Measurements from ENCODE around the gene OAS3.

OAS3 gene

GRCh38 chr12:113006206-113006605 lies 67.9 kb downstream of the OAS3 start:
- H3K36me3 ChIP-seq (ENCODE audit: control insufficient read depth, low read length), result no peaks in the 10 kb centered on the region
- H3F3A ChIP-seq (ENCODE audit: control insufficient read depth, insufficient read depth), result no peaks in the 10 kb centered on the region
- H3K9me3 ChIP-seq (ENCODE audit: control insufficient read depth, insufficient read depth, low read length), result peaks cover 1% of the 10 kb centered on the region; the same call in 1 of the 2 replicates
- H3K4me3 ChIP-seq (ENCODE audit: low read length), result no peak overlapping the region
- no peaks in the 10 kb centered on the region for H4K20me1 ChIP-seq (ENCODE audit: control insufficient read depth, insufficient read depth, low read depth, low read length)
- H3K4me2 ChIP-seq (ENCODE audit: low read length), result no peak overlapping the region
- TF ChIP-seq EZH2phosphoT487 (IDR thresholded peaks at IDR 0.05; ENCODE audit: borderline replicate concordance, low read length) (no peak), CTCF (IDR thresholded peaks at IDR 0.05; ENCODE audit: low read depth, low read length, poor library complexity, severe bottlenecking) (no peak)
- H3K27me3 ChIP-seq (ENCODE audit: control insufficient read depth, low read length), result no peaks in the 10 kb centered on the region
- no peaks in the 10 kb centered on the region for H3K4me1 ChIP-seq (ENCODE audit: control insufficient read depth, low read length)
- no peak overlapping the region for H3K27ac ChIP-seq (ENCODE audit: low read depth, low read length)
- no peaks in the 10 kb centered on the region for H3K79me2 ChIP-seq (ENCODE audit: control insufficient read depth, low read length)
- no peaks in the 10 kb centered on the region for H3K9me2 ChIP-seq (replicated peaks; ENCODE audit: control insufficient read depth, low read length)

DNA sequence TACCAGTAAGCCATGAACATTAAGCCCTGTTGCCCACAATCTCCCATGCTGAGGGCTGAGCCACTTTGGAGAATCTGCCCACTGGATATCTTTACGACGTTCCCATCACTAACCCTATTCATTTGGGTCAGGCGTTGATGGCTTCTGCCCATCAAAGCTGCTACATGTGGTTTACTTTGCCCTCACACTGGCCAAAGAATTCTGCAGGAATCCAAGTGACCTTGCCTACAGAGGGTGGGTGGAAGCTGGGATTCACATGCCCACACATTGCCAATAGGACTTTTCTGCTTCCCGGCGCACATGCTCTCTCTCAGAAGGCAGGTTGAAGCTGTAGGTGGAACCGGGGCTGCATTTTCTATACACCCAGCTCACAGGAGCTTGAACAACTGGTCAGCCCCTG lies 68.4 kb downstream of the OAS3 start:
- Histone ChIP-seq H3K27me3 (ENCODE audit: control insufficient read depth, low read length) (no peaks in the 10 kb centered on the region), H3F3A (ENCODE audit: control insufficient read depth, insufficient read depth) (no peaks in the 10 kb centered on the region), H3K4me1 (ENCODE audit: control insufficient read depth, low read length) (no peaks in the 10 kb centered on the region), H3K4me2 (ENCODE audit: low read length) (no peak overlapping the region), H3K4me3 (ENCODE audit: low read length) (no peak overlapping the region), H3K9me2 (replicated peaks; ENCODE audit: control insufficient read depth, low read length) (no peaks in the 10 kb centered on the region), H3K27ac (ENCODE audit: low read depth, low read length) (no peak overlapping the region), H4K20me1 (ENCODE audit: control insufficient read depth, insufficient read depth, low read depth, low read length) (no peaks in the 10 kb centered on the region), H3K79me2 (ENCODE audit: control insufficient read depth, low read length) (no peaks in the 10 kb centered on the region), H3K9me3 (ENCODE audit: control insufficient read depth, insufficient read depth, low read length) (peaks cover 6% of the 10 kb centered on the region; the same call in 1 of the 2 replicates), H3K36me3 (ENCODE audit: control insufficient read depth, low read length) (no peaks in the 10 kb centered on the region)
- TF ChIP-seq CTCF (IDR thresholded peaks at IDR 0.05; ENCODE audit: low read depth, low read length, poor library complexity, severe bottlenecking) (no peak), EZH2phosphoT487 (IDR thresholded peaks at IDR 0.05; ENCODE audit: borderline replicate concordance, low read length) (no peak)

DNA sequence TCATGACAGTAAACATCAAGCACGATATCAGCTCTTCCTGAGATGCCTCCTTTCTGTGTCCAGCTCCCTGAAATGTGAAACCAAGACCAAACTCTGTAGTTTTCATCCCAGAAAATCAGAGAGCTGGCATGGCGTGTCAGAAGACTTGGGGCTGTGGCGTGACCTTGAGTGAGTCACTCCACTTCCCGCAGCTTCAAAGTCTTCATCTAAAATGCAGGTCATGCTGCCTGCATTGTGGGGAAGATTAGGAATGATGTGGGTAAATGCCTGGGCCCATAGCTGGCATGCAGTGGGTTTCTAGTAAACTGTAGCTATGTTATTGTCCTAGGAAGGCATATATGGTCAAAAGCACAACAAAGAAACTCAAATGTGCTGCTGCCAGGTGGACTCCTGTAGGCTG lies 68.9 kb downstream of the OAS3 start:
- H3K27ac ChIP-seq (ENCODE audit: low read depth, low read length), result no peak overlapping the region
- no peaks in the 10 kb centered on the region for H4K20me1 ChIP-seq (ENCODE audit: control insufficient read depth, insufficient read depth, low read depth, low read length)
- no peaks in the 10 kb centered on the region for H3K4me1 ChIP-seq (ENCODE audit: control insufficient read depth, low read length)
- no peaks in the 10 kb centered on the region for H3K9me2 ChIP-seq (replicated peaks; ENCODE audit: control insufficient read depth, low read length)
- no peak overlapping the region for H3K4me2 ChIP-seq (ENCODE audit: low read length)
- no peaks in the 10 kb centered on the region for H3K79me2 ChIP-seq (ENCODE audit: control insufficient read depth, low read length)
- H3K4me3 ChIP-seq (ENCODE audit: low read length), result no peak overlapping the region
- no peaks in the 10 kb centered on the region for H3F3A ChIP-seq (ENCODE audit: control insufficient read depth, insufficient read depth)
- peaks cover 7% of the 10 kb centered on the region; the same call in 1 of the 2 replicates for H3K9me3 ChIP-seq (ENCODE audit: control insufficient read depth, insufficient read depth, low read length)
- TF ChIP-seq CTCF (IDR thresholded peaks at IDR 0.05; ENCODE audit: low read depth, low read length, poor library complexity, severe bottlenecking), result no peak
- TF ChIP-seq EZH2phosphoT487 (IDR thresholded peaks at IDR 0.05; ENCODE audit: borderline replicate concordance, low read length), result no peak
- H3K36me3 ChIP-seq (ENCODE audit: control insufficient read depth, low read length), result no peaks in the 10 kb centered on the region
- no peaks in the 10 kb centered on the region for H3K27me3 ChIP-seq (ENCODE audit: control insufficient read depth, low read length)

Measured in DOHH2 (cell line).